Measurements from ENCODE around the gene CDC27. TPM values are rescaled to one million over a fixed set of nuclear protein-coding genes. Genes with fewer than 3 reads are reported as not detected.
"Not testable (repeated sequence)": the region's sequence is repeated elsewhere in the genome, so short reads cannot be mapped to it uniquely, and the experiment has no call there.

The CDC27 gene
- total RNA-seq, 4 donors from 2014 or later, result 48.2 to 51.1 (median 49.1) TPM

GRCh38 chr17:47189732-47190237 is 690 bp upstream of the CDC27 start:
- Histone ChIP-seq H3K4me1 (peaks cover 20 to 41% (median 36%) of the 10 kb centered on the region in 4 donors), H3K4me3 (peak overlapping the region; percentile 71 to 96 (median 78)), H3K36me3 (no peaks in the 10 kb centered on the region), H3K27ac (replicated peaks in 1 of 4) (peak overlapping the region; percentile 74 to 98 (median 93)), H3K27me3 (no peaks in the 10 kb centered on the region), H3K9me3 (no peaks in the 10 kb centered on the region)
- DNase-seq (ENCODE audit: extremely low spot score), result no peak
- TF ChIP-seq EP300 (IDR thresholded peaks at IDR 0.05) (no peak), POLR2AphosphoS5 (IDR thresholded peaks at IDR 0.05) (no peak), POLR2A (IDR thresholded peaks at IDR 0.05; ENCODE audit: low read depth) (no peak), CTCF (IDR thresholded peaks at IDR 0.05) (no peak)
- 43% methylated on average over 5 of the region's 5 CpGs for WGBS
- intact Hi-C loops (cut with DNase I), result no loop called here

GRCh38 chr17:47188271-47188875 is 722 bp downstream of the CDC27 start:
- no peak for DNase-seq (ENCODE audit: extremely low spot score)
- peaks cover 34 to 55% (median 49%) of the 10 kb centered on the region in 4 donors for H3K4me1 ChIP-seq
- intact Hi-C loops (cut with DNase I), result no loop called here

GRCh38 chr17:47184681-47185080 is 4.4 kb downstream of the CDC27 start:
- H3K27me3 ChIP-seq, result no peaks in the 10 kb centered on the region
- no peak for TF ChIP-seq CTCF (IDR thresholded peaks at IDR 0.05)
- no peak for TF ChIP-seq POLR2AphosphoS5 (IDR thresholded peaks at IDR 0.05)
- no peak for TF ChIP-seq EP300 (IDR thresholded peaks at IDR 0.05)
- no peak for TF ChIP-seq POLR2A (IDR thresholded peaks at IDR 0.05; ENCODE audit: low read depth)
- intact Hi-C loops (cut with DNase I), result no loop called here
- 68% methylated on average over 6 of the region's 6 CpGs for WGBS
- H3K36me3 ChIP-seq, result peaks cover 3 to 18% (median 13%) of the 10 kb centered on the region in 4 donors
- H3K4me3 ChIP-seq, result no peak overlapping the region
- no peak overlapping the region for H3K27ac ChIP-seq (replicated peaks in 1 of 4)
- H3K4me1 ChIP-seq, result peaks cover 45 to 72% (median 69%) of the 10 kb centered on the region in 4 donors
- no peak for DNase-seq (ENCODE audit: extremely low spot score)
- no peaks in the 10 kb centered on the region for H3K9me3 ChIP-seq

More at GRCh38 chr17:47188271-47188875, 722 bp downstream of the CDC27 start:
- Histone ChIP-seq H3K27ac (replicated peaks in 1 of 4) (peak overlapping the region; percentile 91 to 98 (median 96)), H3K36me3 (no peaks in the 10 kb centered on the region), H3K27me3 (no peaks in the 10 kb centered on the region), H3K9me3 (no peaks in the 10 kb centered on the region), H3K4me3 (peak overlapping the region; percentile 71 to 96 (median 78))
- WGBS, result under 1% methylated on average over 15 of the region's 15 CpGs
- TF ChIP-seq EP300 (IDR thresholded peaks at IDR 0.05), result no peak
- TF ChIP-seq CTCF (IDR thresholded peaks at IDR 0.05), result no peak
- no peak for TF ChIP-seq POLR2A (IDR thresholded peaks at IDR 0.05; ENCODE audit: low read depth)
- TF ChIP-seq POLR2AphosphoS5 (IDR thresholded peaks at IDR 0.05), result no peak

GRCh38 chr17:47180988-47181387 is 8.1 kb downstream of the CDC27 start:
- H3K9me3 ChIP-seq; H3K27me3 ChIP-seq; intact Hi-C loops (cut with DNase I); H3K4me3 ChIP-seq; DNase-seq (ENCODE audit: extremely low spot score); H3K27ac ChIP-seq (replicated peaks in 1 of 4): not testable (repeated sequence)
- H3K36me3 ChIP-seq, result peaks cover 10 to 38% (median 24%) of the 10 kb centered on the region in 4 donors
- 100% methylated on average over 4 of the region's 4 CpGs for WGBS
- peaks cover 43 to 54% (median 50%) of the 10 kb centered on the region in 4 donors for H3K4me1 ChIP-seq

- no peaks in the 10 kb centered on the region for H3K27me3 ChIP-seq
- intact Hi-C loops (cut with DNase I), result no loop called here
- no peaks in the 10 kb centered on the region for H3K9me3 ChIP-seq
- H3K27ac ChIP-seq (replicated peaks in 1 of 4), result no peak overlapping the region
- TF ChIP-seq EP300 (IDR thresholded peaks at IDR 0.05) (no peak), POLR2AphosphoS5 (IDR thresholded peaks at IDR 0.05) (no peak), CTCF (IDR thresholded peaks at IDR 0.05) (no peak), POLR2A (IDR thresholded peaks at IDR 0.05; ENCODE audit: low read depth) (no peak)
- no peak overlapping the region for H3K4me3 ChIP-seq
- peaks cover 39 to 49% (median 45%) of the 10 kb centered on the region in 4 donors for H3K4me1 ChIP-seq
- H3K36me3 ChIP-seq, result peaks cover 10 to 42% (median 28%) of the 10 kb centered on the region in 4 donors
- DNase-seq (ENCODE audit: extremely low spot score), result no peak
- WGBS, result 86% methylated on average over 1 of the region's 1 CpG
Measured at GRCh38 chr17:47180337-47180736, 8.8 kb downstream of the CDC27 start.
